AG04450 (cell line): ENCODE results near the gene GAS2L1. TPM values are rescaled to one million over a fixed set of nuclear protein-coding genes. Genes with fewer than 3 reads are reported as not detected.

ENCODE experiments used
- CTCF ChIA-PET: fragments of 300-600, 350-600 bp; formaldehyde crosslinking; extraction: SDS; loops from one replicate; lab custom pipeline; 2022; ENCODE audit warnings: antibody characterized with exemption, inconsistent platforms; lab: Charles Lee
- POLR2A ChIA-PET: fragments of 350-600 bp; formaldehyde crosslinking; extraction: SDS; loops from one replicate; lab custom pipeline; 2021; ENCODE audit warnings: antibody characterized with exemption, inconsistent platforms; lab: Yijun Ruan, JAX
- DNase-seq: peaks from one replicate; pipeline ENCODE4 v3.0.0-alpha.2; 2011; ENCODE audit warnings: low read depth, low spot score
- H3K27ac ChIP-seq: one replicate; pipeline ENCODE4 v1.5.1; 2012; ENCODE audit warnings: low read depth, low read length, control low read depth
- H3K27me3 ChIP-seq: one replicate; pipeline ENCODE4 v1.6.0; 2012; ENCODE audit warnings: low read length; ENCODE audit not compliant: control insufficient read depth, insufficient read depth
- H3K4me3 ChIP-seq: 2 replicates; pipeline ENCODE4 v1.5.1; 2011; ENCODE audit warnings: mild to moderate bottlenecking, low read depth, low read length, control low read depth
- H3K9me3 ChIP-seq: 2 replicates; pipeline ENCODE4 v1.5.1; 2012; ENCODE audit warnings: low read length; ENCODE audit not compliant: control insufficient read depth, insufficient read depth
- polyA plus RNA-seq: library from polyadenylated mRNA; depleted of rRNA; stranded (reverse); fragments of >200 nt; gene quantifications from 2 replicates; pipeline ENCODE4 v1.2.3, GENCODE V29; 2011
- TF ChIP-seq, protein P1 (sequence below): IDR thresholded peaks from 2 replicates; pipeline ENCODE4 v1.5.1; 2011; ENCODE audit warnings: low read depth, low read length, control low read depth, inconsistent platforms

The GAS2L1 gene
- polyA plus RNA-seq, 1 experiment, result 4.5 TPM

DNA sequence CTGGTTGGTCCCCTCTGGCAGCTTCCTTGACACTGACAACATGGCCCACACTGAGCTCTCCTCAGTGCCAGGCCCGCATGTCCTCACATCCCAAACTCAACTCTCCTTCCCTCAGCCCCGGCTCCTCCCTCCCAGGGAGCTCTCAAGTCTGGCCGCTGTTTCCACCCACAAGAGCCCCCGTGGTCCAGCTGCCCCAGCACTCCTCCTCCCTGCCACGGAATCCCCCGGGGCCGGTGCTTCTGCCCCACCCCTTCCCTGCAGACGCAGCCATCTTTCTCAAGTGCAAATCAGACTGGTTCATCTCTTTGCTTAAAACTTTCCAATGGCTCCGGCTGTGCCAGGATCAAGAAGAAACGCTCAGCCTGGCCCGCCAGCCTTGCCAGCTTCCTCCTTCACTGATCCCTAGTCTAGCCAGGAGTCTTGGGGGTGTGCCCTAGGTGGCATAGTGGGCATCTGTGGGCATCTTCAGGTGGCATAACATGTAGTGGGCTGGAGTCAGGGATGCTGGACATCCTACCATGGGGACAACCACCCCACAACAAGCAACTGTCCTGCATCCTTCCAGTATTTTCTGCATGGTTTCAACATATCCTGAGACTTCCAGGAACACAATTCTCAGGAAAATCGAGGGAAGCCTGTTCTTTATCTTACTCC, 31.3 kb downstream of the GAS2L1 start:
- Histone ChIP-seq H3K27ac (no peak overlapping the region), H3K9me3 (no peaks in the 10 kb centered on the region), H3K27me3 (no peaks in the 10 kb centered on the region), H3K4me3 (no peak overlapping the region)
- CTCF ChIA-PET, result no interaction called here
- TF ChIP-seq, protein P1, sequence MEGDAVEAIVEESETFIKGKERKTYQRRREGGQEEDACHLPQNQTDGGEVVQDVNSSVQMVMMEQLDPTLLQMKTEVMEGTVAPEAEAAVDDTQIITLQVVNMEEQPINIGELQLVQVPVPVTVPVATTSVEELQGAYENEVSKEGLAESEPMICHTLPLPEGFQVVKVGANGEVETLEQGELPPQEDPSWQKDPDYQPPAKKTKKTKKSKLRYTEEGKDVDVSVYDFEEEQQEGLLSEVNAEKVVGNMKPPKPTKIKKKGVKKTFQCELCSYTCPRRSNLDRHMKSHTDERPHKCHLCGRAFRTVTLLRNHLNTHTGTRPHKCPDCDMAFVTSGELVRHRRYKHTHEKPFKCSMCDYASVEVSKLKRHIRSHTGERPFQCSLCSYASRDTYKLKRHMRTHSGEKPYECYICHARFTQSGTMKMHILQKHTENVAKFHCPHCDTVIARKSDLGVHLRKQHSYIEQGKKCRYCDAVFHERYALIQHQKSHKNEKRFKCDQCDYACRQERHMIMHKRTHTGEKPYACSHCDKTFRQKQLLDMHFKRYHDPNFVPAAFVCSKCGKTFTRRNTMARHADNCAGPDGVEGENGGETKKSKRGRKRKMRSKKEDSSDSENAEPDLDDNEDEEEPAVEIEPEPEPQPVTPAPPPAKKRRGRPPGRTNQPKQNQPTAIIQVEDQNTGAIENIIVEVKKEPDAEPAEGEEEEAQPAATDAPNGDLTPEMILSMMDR, result no peak
- no peak for DNase-seq
- POLR2A ChIA-PET, result interaction anchor here (0.6 kb wide), 1 partner anchor 14 kb away, joined by 6 read pairs; no protein-coding TSS in a partner anchor

DNA sequence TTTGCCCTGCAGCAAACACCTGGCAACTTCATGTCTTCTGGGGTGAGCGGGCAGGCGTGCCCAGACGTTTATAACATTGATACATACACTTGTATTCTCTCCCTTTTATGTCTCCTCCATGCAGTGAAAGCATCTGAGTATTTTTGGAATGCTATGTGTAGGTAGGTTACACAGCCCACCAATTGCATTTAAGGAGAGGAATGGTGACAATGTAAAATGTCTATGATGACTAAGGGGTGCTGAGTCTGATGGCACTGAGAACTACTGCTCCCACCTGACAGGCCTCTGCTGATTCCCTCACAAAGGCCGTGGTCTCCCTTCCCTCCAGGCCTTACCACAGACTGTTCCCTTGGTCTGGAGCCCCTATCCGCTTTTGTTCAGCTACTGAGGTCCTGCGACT, 31.9 kb downstream of the GAS2L1 start:
- no peaks in the 10 kb centered on the region for H3K9me3 ChIP-seq
- no peak overlapping the region for H3K4me3 ChIP-seq
- no peaks in the 10 kb centered on the region for H3K27me3 ChIP-seq
- DNase-seq, result no peak
- TF ChIP-seq, protein P1, result no peak
- no peak overlapping the region for H3K27ac ChIP-seq
- POLR2A ChIA-PET, result no interaction called here
- CTCF ChIA-PET, result no interaction called here

DNA sequence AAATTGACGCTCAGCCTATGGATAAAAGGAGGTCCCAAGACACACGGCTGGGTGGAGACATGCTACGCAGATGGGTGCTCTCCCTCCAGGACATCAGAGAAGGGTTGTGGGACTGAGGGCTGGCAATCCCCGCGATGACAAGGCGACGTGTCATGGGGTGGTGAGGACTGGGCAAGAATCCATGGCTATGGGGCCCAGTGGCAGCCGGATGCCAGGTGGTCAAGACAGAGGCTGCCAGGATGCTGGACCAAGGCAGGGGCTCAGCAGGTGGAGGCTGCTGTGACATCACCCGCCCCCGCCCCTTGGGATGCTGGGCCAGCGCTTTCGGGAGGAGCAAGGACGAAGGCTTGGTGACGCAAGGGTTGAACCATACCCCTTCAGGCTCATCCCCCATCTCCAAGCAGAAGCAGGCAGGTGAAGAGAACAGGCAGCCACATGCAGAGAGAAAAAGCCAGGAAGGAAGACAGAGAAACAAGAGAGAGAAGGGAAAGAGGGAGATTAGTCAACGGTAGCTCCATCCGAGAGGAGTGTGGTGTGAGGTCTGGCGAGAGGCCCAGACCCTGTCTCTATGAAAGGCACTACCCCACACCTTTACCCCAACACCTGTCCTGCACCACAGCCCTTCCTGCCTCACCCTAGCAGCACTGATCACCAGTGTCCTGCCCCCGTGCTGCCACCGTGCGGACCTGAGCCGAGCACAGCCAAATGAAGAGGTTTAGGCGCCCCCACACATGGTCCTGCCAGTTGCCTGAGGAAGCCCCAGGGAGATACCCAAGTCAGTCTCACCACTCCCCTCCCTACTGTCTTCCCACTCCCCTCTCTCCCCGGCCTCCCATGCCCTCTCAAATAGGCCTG, 33.2 kb downstream of the GAS2L1 start:
- CTCF ChIA-PET, result no interaction called here
- TF ChIP-seq, protein P1, result no peak
- no peak for DNase-seq

DNA sequence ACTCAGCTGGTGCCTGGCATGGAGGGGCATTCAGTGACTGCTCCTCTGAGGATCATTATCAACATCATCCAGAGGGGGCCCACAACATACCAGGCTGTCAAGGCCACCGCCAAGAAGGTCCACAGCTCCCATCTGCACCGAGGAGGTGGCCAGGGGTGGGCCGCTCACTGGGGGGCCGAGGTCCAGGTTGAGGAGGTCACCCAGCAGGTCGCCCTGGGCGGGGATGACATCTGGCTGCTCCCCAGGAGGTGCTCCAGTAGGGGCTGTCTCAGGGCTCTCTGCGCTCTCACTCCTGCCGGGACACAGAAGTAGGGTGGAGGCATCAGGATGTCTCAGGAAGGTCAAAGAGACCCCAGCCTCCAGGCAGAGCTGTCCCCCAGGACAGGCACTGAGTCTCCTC, 34.1 kb downstream of the GAS2L1 start:
- H3K27ac ChIP-seq, result no peak overlapping the region
- H3K4me3 ChIP-seq, result no peak overlapping the region
- ChIA-PET CTCF (no interaction called here), POLR2A (no interaction called here)
- no peak for DNase-seq
- TF ChIP-seq, protein P1, result no peak
- no peaks in the 10 kb centered on the region for H3K27me3 ChIP-seq
- H3K9me3 ChIP-seq, result no peaks in the 10 kb centered on the region

More for the DNA sequence above, 33.2 kb downstream of the GAS2L1 start:
- H3K27ac ChIP-seq, result no peak overlapping the region
- H3K4me3 ChIP-seq, result no peak overlapping the region
- POLR2A ChIA-PET, result no interaction called here
- H3K27me3 ChIP-seq, result no peaks in the 10 kb centered on the region
- H3K9me3 ChIP-seq, result no peaks in the 10 kb centered on the region
